GM19035 (cell line): Measurements from ENCODE around the gene PIGN.

Experiments used
- ATAC-seq: cut with Tn5 transposase; IDR thresholded peaks from one replicate; pipeline ENCODE4 v1.9.1; 2021; ENCODE audit not compliant: unreplicated experiment

Gene PIGN

GRCh38 chr18:62109676-62110075 lies 77.2 kb downstream of the PIGN start:
- ATAC-seq = no peak

GRCh38 chr18:62107881-62108280 lies 79.0 kb downstream of the PIGN start:
- ATAC-seq = no peak

GRCh38 chr18:62106271-62106670 lies 80.6 kb downstream of the PIGN start:
- ATAC-seq = no peak

GRCh38 chr18:62105376-62105775 lies 81.5 kb downstream of the PIGN start:
- ATAC-seq = no peak

- no peak for ATAC-seq
Observed at GRCh38 chr18:62102221-62102620, 84.6 kb downstream of the PIGN start.

GRCh38 chr18:62101321-62101721 lies 85.5 kb downstream of the PIGN start:
- ATAC-seq = no peak

- no peak for ATAC-seq
Observed at GRCh38 chr18:62098960-62099359, 87.9 kb downstream of the PIGN start.

- ATAC-seq = no peak
Observed at GRCh38 chr18:62097698-62098097, 89.2 kb downstream of the PIGN start.

- ATAC-seq = no peak
Observed at GRCh38 chr18:62091487-62092120, 95.3 kb downstream of the PIGN start.

GRCh38 chr18:62089174-62089573 lies 97.7 kb downstream of the PIGN start:
- ATAC-seq = no peak

GRCh38 chr18:62088156-62088555 lies 98.7 kb downstream of the PIGN start:
- no peak for ATAC-seq

- ATAC-seq = no peak
Observed at GRCh38 chr18:62085756-62086155, 101.1 kb downstream of the PIGN start.

GRCh38 chr18:62081761-62082294 lies 105.0 kb downstream of the PIGN start:
- ATAC-seq = no peak

- ATAC-seq = no peak
Observed at GRCh38 chr18:62081248-62081647, 105.6 kb downstream of the PIGN start.

GRCh38 chr18:62080172-62080900 lies 106.5 kb downstream of the PIGN start:
- ATAC-seq = no peak

- no peak for ATAC-seq
Observed at GRCh38 chr18:62073461-62074281, 113.2 kb downstream of the PIGN start.

GRCh38 chr18:62072370-62072769 lies 114.5 kb downstream of the PIGN start:
- ATAC-seq = no peak

- no peak for ATAC-seq
Observed at GRCh38 chr18:62071071-62071470, 115.8 kb downstream of the PIGN start.

- ATAC-seq = no peak
Observed at GRCh38 chr18:62070302-62070701, 116.6 kb downstream of the PIGN start.

GRCh38 chr18:62069556-62069955 lies 117.3 kb downstream of the PIGN start:
- no peak for ATAC-seq

GRCh38 chr18:62066102-62066818 lies 120.6 kb downstream of the PIGN start:
- no peak for ATAC-seq
